ENCODE results near the gene TBK1.

- no peak for TF ChIP-seq CTCF (conservative IDR thresholded peaks at IDR 0.05; ENCODE audit: low read length)
- no peak for TF ChIP-seq EZH2phosphoT487 (IDR thresholded peaks at IDR 0.05; ENCODE audit: borderline replicate concordance, low read depth, low read length)
Measured at GRCh38 chr12:64419696-64420095, 32.2 kb upstream of the TBK1 start.

Data from OCI-LY7 (cell line).